ENCODE data around the gene COL6A2. TPM values are rescaled to one million over a fixed set of nuclear protein-coding genes. Genes with fewer than 3 reads are reported as not detected.

COL6A2 gene
- 1,409 TPM for polyA plus RNA-seq (2013, experiment 1 of 2)
- 1,389 TPM for polyA plus RNA-seq (2013, experiment 2 of 2)

DNA sequence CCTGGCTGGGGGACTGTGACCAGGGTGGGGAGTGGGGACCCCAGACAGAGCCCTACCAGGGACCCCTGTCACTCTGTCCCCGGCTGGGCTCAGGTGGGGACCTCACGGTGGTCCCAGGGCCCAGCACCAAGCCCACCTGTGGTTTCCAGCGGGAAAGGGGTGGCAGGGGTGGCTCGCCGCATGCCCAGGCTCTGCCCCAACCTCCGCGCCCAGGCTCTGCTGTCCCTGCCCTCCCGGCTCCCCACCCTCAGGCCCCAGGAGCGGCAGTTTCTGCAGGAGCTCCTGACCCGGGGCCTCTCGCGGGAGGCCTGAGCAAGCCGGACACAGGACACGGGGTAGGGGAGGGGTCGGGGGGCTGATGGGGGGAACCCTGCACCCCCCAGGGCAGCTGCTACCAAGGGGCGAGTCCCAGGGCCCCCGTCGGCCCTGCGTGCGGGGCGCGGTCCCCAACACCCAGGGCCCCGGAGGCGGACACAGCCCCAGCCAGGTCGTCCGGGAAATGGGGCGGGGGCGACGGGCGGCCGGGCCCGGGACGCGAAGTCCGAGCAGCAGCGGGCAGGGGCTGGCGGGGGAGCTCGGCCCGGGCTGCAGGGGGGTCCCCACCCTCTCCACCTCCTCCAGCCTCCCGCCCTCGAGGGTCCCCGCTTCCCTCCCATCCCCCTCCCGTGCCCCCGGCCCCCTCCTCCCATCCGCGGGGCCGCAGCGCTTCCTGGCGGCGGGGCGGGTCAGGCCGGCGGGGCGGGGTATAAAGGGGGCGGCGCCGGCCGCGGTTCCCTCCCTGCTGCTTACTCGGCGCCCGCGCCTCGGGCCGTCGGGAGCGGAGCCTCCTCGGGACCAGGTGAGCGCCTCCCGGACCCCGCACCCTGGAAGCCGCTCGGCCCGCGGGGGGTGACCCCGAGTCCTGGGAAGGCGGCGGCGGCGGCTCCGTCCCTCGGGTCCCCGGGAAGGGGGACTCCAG, at the start of gene COL6A2:
Gene COL6A2 (plus strand): TSS at position 777 of the 958 bp plus-strand sequence.
- Histone ChIP-seq H3K9me3 (ENCODE audit: control insufficient read depth, low read length) (no peaks in the 10 kb centered on the region), H4K8ac (ENCODE audit: low read length) (peak within 1 kb of the TSS; percentile 100), H3K9ac (ENCODE audit: low read length) (peak within 1 kb of the TSS; percentile 93), H2BK15ac (ENCODE audit: low read depth, poor library complexity, severe bottlenecking) (peak within 1 kb of the TSS; percentile 99), H2BK5ac (ENCODE audit: low read depth, low read length, poor library complexity, severe bottlenecking) (no peak within 1 kb of the TSS), H4K91ac (ENCODE audit: low read length) (peak within 1 kb of the TSS; percentile 100), H3K4me3 (ENCODE audit: insufficient read depth in 1 of 2, low read depth in 1 of 2, low read length in 2 of 2) (peak within 1 kb of the TSS; percentile 86 to 91), H3K4me1 (ENCODE audit: control insufficient read depth, insufficient read depth, low read depth, low read length) (peaks cover 22% of the 10 kb centered on the region), H3K23ac (ENCODE audit: low read length in 2 of 2) (peak within 1 kb of the TSS in 1 of 2 experiments; percentile 88), H2AK5ac (ENCODE audit: low read length, severe bottlenecking) (peak within 1 kb of the TSS; percentile 82), H3K4ac (ENCODE audit: low read depth in 1 of 2, low read length in 2 of 2) (peak within 1 kb of the TSS; percentile 95 to 100), H2AFZ (ENCODE audit: low read depth, low read length) (no peak within 1 kb of the TSS), H3K14ac (ENCODE audit: low read length in 2 of 2) (peak within 1 kb of the TSS; percentile 97), H2BK120ac (ENCODE audit: low read depth, low read length) (peak within 1 kb of the TSS; percentile 100), H3K36me3 (ENCODE audit: control insufficient read depth in 1 of 2, insufficient read depth in 2 of 2, low read depth in 1 of 2, low read length in 2 of 2) (peaks cover 5 to 29% of the 10 kb centered on the region in 2 experiments), H3K27me3 (ENCODE audit: control insufficient read depth in 1 of 2, insufficient read depth in 1 of 2, low read length in 2 of 2) (no peaks in the 10 kb centered on the region), H3K4me2 (ENCODE audit: low read length, poor library complexity, severe bottlenecking) (peak within 1 kb of the TSS; percentile 93), H3K79me1 (replicated peaks; ENCODE audit: low read length, poor library complexity, severe bottlenecking) (no peaks in the 10 kb centered on the region), H2BK12ac (ENCODE audit: low read length in 2 of 2) (peak within 1 kb of the TSS; percentile 86 to 93), H3K27ac (ENCODE audit: low read length, poor library complexity, severe bottlenecking) (no peak within 1 kb of the TSS), H3K18ac (ENCODE audit: low read depth in 1 of 2, low read length in 2 of 2) (peak within 1 kb of the TSS; percentile 97 to 99)
- DNase-seq = peak; percentile 73
- WGBS = 6% methylated on average over 19 of the region's 83 CpGs

DNA sequence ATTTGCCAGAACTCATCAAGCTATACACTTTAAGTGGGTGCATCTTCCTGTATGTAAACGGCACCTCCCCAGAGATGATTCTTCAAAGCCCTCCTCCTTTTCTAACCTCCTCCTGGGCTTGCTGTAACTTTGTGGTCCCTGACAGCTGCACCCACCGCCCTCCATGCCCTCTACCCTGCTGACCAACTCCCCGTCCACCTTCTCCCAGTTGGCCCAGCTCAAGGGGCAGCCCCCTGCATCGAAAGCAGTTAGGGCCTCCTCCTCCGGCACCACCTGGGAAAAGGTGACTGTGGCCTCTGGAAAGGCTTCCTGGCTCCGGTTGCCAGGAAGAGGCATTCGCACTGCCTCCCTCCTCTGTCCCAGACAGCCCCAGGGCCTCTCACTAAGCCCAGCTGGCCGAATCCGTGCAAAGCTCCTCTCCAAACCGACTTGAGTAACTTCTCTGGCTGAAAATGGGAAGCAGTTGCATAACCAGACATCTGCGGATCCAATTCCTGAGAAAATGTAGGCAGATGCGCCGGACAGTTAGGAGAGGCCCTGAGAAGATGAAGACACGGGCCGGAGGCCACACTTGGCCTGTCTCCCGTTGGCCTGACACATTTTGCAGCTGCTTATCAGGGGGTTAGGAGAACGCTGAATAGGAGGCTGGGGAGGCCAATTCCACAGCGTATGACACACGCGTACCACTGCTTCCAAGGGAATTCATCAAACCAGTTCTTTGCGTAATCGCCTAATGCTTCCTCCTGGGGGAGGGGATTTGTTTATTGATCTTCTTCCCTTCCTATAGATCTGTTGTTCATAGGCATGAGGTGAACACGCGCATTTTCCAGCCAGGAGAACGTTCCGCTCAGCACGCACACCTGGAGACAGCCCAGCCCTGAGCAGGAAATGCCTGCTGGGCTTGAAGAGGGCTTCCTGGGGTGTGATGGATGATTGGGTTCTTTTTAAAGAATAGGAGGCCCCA, 48.7 kb upstream of the COL6A2 start:
- H3K4me2 ChIP-seq (ENCODE audit: low read length, poor library complexity, severe bottlenecking) = no peak overlapping the region
- H3K27me3 ChIP-seq (ENCODE audit: control insufficient read depth in 1 of 2, insufficient read depth in 1 of 2, low read length in 2 of 2) = no peaks in the 10 kb centered on the region
- H3K18ac ChIP-seq (ENCODE audit: low read depth in 1 of 2, low read length in 2 of 2) = peak overlapping the region; percentile 89 to 100
- H3K36me3 ChIP-seq (ENCODE audit: control insufficient read depth in 1 of 2, insufficient read depth in 2 of 2, low read depth in 1 of 2, low read length in 2 of 2) = no peaks in the 10 kb centered on the region
- no peak overlapping the region for H2AFZ ChIP-seq (ENCODE audit: low read depth, low read length)
- peak overlapping the region; percentile 97 for H2BK120ac ChIP-seq (ENCODE audit: low read depth, low read length)
- H3K9ac ChIP-seq (ENCODE audit: low read length) = peak overlapping the region; percentile 87
- peak overlapping the region in 1 of 2 experiments; percentile 33 for H3K4me3 ChIP-seq (ENCODE audit: insufficient read depth in 1 of 2, low read depth in 1 of 2, low read length in 2 of 2)
- peak overlapping the region; percentile 91 for H4K91ac ChIP-seq (ENCODE audit: low read length)
- H2AK5ac ChIP-seq (ENCODE audit: low read length, severe bottlenecking) = peak overlapping the region; percentile 1
- H3K23ac ChIP-seq (ENCODE audit: low read length in 2 of 2) = peak overlapping the region in 1 of 2 experiments; percentile 90
- WGBS = 23% methylated on average over 24 of the region's 27 CpGs
- peak overlapping the region; percentile 55 to 100 for H2BK12ac ChIP-seq (ENCODE audit: low read length in 2 of 2)
- peak overlapping the region; percentile 70 for H2BK15ac ChIP-seq (ENCODE audit: low read depth, poor library complexity, severe bottlenecking)
- peak overlapping the region in 1 of 2 experiments; percentile 97 for H3K14ac ChIP-seq (ENCODE audit: low read length in 2 of 2)
- H3K79me1 ChIP-seq (replicated peaks; ENCODE audit: low read length, poor library complexity, severe bottlenecking) = no peaks in the 10 kb centered on the region
- peak overlapping the region; percentile 89 to 99 for H3K4ac ChIP-seq (ENCODE audit: low read depth in 1 of 2, low read length in 2 of 2)
- peak overlapping the region; percentile 75 for H3K27ac ChIP-seq (ENCODE audit: low read length, poor library complexity, severe bottlenecking)
- peaks cover 24% of the 10 kb centered on the region for H3K4me1 ChIP-seq (ENCODE audit: control insufficient read depth, insufficient read depth, low read depth, low read length)
- no peaks in the 10 kb centered on the region for H3K9me3 ChIP-seq (ENCODE audit: control insufficient read depth, low read length)
- peak overlapping the region; percentile 91 for H4K8ac ChIP-seq (ENCODE audit: low read length)
- peak; percentile 100 for DNase-seq
- H2BK5ac ChIP-seq (ENCODE audit: low read depth, low read length, poor library complexity, severe bottlenecking) = peak overlapping the region; percentile 21

DNA sequence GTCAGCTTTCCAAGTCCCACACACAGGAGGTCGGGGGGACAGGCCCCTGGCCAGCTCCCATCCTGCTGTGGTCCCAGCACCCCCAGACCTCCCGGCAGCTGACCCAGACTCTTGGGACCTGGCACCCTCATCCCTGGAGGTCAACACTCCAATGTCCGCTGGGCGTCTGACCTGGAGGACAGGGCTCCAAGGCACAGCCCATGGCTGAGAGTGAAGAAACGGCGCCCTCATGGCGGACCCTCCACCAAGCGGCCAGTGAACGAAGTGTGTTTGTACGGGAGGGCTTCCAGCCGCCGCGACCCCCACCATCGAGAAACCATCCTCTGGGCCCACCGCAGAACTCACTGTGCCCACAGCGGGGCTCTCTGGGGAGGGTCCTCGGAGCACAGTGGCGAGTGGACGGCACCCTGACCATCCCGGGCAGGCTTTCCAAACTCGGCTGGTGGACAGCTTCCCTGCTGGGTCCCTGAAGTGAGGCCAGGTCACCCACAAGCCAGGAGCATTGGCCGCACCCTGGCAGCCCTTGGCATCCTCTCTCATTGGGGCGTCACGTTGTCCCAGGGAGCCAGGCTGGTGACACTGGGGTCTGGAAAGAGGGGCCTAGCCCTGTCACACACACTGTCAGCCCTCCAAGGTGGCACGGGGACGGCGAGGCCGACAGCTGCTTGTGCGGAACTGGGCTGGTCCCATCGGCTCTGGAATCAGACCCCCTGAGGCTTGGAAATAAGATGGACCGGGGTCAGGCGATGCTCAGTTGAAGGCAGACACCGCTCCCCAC, 47.8 kb upstream of the COL6A2 start:
- peak overlapping the region; percentile 59 for H3K9ac ChIP-seq (ENCODE audit: low read length)
- H3K4me3 ChIP-seq (ENCODE audit: insufficient read depth in 1 of 2, low read depth in 1 of 2, low read length in 2 of 2) = no peak overlapping the region
- peak overlapping the region; percentile 89 to 98 for H3K18ac ChIP-seq (ENCODE audit: low read depth in 1 of 2, low read length in 2 of 2)
- peak overlapping the region in 1 of 2 experiments; percentile 12 for H3K14ac ChIP-seq (ENCODE audit: low read length in 2 of 2)
- H3K4ac ChIP-seq (ENCODE audit: low read depth in 1 of 2, low read length in 2 of 2) = peak overlapping the region; percentile 89 to 99
- H2BK120ac ChIP-seq (ENCODE audit: low read depth, low read length) = peak overlapping the region; percentile 97
- H3K9me3 ChIP-seq (ENCODE audit: control insufficient read depth, low read length) = no peaks in the 10 kb centered on the region
- H3K36me3 ChIP-seq (ENCODE audit: control insufficient read depth in 1 of 2, insufficient read depth in 2 of 2, low read depth in 1 of 2, low read length in 2 of 2) = no peaks in the 10 kb centered on the region
- peak overlapping the region; percentile 21 for H2BK5ac ChIP-seq (ENCODE audit: low read depth, low read length, poor library complexity, severe bottlenecking)
- H4K8ac ChIP-seq (ENCODE audit: low read length) = peak overlapping the region; percentile 91
- H2BK12ac ChIP-seq (ENCODE audit: low read length in 2 of 2) = peak overlapping the region; percentile 55 to 100
- H2AFZ ChIP-seq (ENCODE audit: low read depth, low read length) = no peak overlapping the region
- H3K4me2 ChIP-seq (ENCODE audit: low read length, poor library complexity, severe bottlenecking) = no peak overlapping the region
- peak overlapping the region in 1 of 2 experiments; percentile 2 for H3K23ac ChIP-seq (ENCODE audit: low read length in 2 of 2)
- no peaks in the 10 kb centered on the region for H3K27me3 ChIP-seq (ENCODE audit: control insufficient read depth in 1 of 2, insufficient read depth in 1 of 2, low read length in 2 of 2)
- peak overlapping the region; percentile 57 for H2AK5ac ChIP-seq (ENCODE audit: low read length, severe bottlenecking)
- peak overlapping the region; percentile 91 for H4K91ac ChIP-seq (ENCODE audit: low read length)
- peak overlapping the region; percentile 70 for H2BK15ac ChIP-seq (ENCODE audit: low read depth, poor library complexity, severe bottlenecking)
- WGBS = 94% methylated on average over 30 of the region's 33 CpGs
- no peaks in the 10 kb centered on the region for H3K79me1 ChIP-seq (replicated peaks; ENCODE audit: low read length, poor library complexity, severe bottlenecking)
- peaks cover 29% of the 10 kb centered on the region for H3K4me1 ChIP-seq (ENCODE audit: control insufficient read depth, insufficient read depth, low read depth, low read length)
- no peak for DNase-seq
- H3K27ac ChIP-seq (ENCODE audit: low read length, poor library complexity, severe bottlenecking) = peak overlapping the region; percentile 75

Data from mesenchymal stem cell (in vitro differentiated cells and primary cell).